ENCODE data around the gene CCDC69. TPM values are rescaled to one million over a fixed set of nuclear protein-coding genes. Genes with fewer than 3 reads are reported as not detected.

CCDC69 gene
- total and polyA plus RNA-seq, 2 donors (not counting 1 experiment from before 2014, with no cell fraction given) = 58.7 to 125 TPM

DNA sequence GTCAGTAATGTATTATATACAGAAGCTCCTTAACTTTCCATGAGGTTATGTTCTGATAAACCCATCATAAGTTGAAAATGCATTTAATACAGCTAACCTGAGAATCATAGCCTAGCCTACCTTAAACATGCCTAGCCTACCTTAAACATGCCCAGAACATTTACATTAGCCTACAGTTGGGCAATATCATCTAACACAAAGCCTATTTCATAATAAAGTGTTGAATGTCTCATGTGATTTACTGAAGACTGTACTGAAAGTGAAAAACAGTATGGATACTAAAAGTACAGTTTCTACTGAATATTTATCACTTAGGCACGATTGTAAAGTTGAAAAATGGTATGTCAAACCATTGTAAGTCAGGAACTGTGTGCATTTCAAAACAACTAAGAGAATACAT is 30.7 kb upstream of the CCDC69 start:
- H2AFZ ChIP-seq (ENCODE audit: insufficient read depth, low read depth, low read length, poor library complexity, severe bottlenecking) = no peak overlapping the region
- H3K9me3 ChIP-seq (ENCODE audit: control extremely low read depth in 1 of 3, control insufficient read depth in 2 of 3, insufficient read depth in 1 of 3, low read length in 2 of 3) = no peaks in the 10 kb centered on the region
- Mint-ChIP-seq H3K27me3 (no peaks in the 10 kb centered on the region), H3K4me1 (peaks cover 67% of the 10 kb centered on the region), H3K27ac (peak overlapping the region; percentile 88), H3K9me3 (ENCODE audit: insufficient read depth) (no peaks in the 10 kb centered on the region), H3K4me3 (peak overlapping the region; percentile 95)
- intact Hi-C loops (cut with micrococcal nuclease) = loop anchor here (5.0 to 10.0 kb wide), 3 partner anchors 518 to 1290 kb away; partner anchors contain the start of genes G3BP1, RBM22 and SLC26A2
- H3K27ac ChIP-seq (ENCODE audit: low read length in 2 of 2) = peak overlapping the region; percentile 14 to 90
- WGBS (ENCODE audit: insufficient coverage) = no CpG with 5 or more reads among the region's 1 CpG
- H3K4me2 ChIP-seq (replicated peaks; ENCODE audit: low read depth, low read length, poor library complexity, severe bottlenecking) = peak overlapping the region; percentile 83
- no peak for TF ChIP-seq EZH2 (IDR thresholded peaks at IDR 0.05; ENCODE audit: borderline replicate concordance, insufficient read depth, low read depth, low read length, poor library complexity, severe bottlenecking)
- TF ChIP-seq, protein P1, sequence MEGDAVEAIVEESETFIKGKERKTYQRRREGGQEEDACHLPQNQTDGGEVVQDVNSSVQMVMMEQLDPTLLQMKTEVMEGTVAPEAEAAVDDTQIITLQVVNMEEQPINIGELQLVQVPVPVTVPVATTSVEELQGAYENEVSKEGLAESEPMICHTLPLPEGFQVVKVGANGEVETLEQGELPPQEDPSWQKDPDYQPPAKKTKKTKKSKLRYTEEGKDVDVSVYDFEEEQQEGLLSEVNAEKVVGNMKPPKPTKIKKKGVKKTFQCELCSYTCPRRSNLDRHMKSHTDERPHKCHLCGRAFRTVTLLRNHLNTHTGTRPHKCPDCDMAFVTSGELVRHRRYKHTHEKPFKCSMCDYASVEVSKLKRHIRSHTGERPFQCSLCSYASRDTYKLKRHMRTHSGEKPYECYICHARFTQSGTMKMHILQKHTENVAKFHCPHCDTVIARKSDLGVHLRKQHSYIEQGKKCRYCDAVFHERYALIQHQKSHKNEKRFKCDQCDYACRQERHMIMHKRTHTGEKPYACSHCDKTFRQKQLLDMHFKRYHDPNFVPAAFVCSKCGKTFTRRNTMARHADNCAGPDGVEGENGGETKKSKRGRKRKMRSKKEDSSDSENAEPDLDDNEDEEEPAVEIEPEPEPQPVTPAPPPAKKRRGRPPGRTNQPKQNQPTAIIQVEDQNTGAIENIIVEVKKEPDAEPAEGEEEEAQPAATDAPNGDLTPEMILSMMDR (IDR thresholded peaks at IDR 0.05) = no peak
- DNase-seq = no peak
- no peak for ATAC-seq (ENCODE audit: low read depth)
- peak overlapping the region; percentile 74 to 96 (median 89) for H3K4me3 ChIP-seq (ENCODE audit: control extremely low read depth in 1 of 5, extremely low read depth in 1 of 5, insufficient read depth in 1 of 5, low read depth in 2 of 5, low read length in 4 of 5)
- peaks cover 0 to 26% of the 10 kb centered on the region in 2 experiments for H3K36me3 ChIP-seq (replicated peaks in 1 of 2; ENCODE audit: control extremely low read depth in 1 of 2, control insufficient read depth in 1 of 2, extremely low read depth in 1 of 2, insufficient read depth in 2 of 2, low read length in 1 of 2)
- ChIA-PET CTCF (interaction anchor here (0.7 to 3.6 kb wide), 8 partner anchors 12 to 128 kb away, joined by 3 to 33 read pairs (median 3); no protein-coding TSS in a partner anchor), POLR2A (interaction anchor here (1.0 to 3.6 kb wide), 2 partner anchors 42 to 99 kb away, joined by 3 to 53 read pairs; no protein-coding TSS in a partner anchor)
- H3K27me3 ChIP-seq (replicated peaks in 1 of 4; ENCODE audit: control extremely low read depth in 1 of 4, control insufficient read depth in 3 of 4, insufficient read depth in 4 of 4, low read length in 3 of 4) = no peaks in the 10 kb centered on the region
- H3K9ac ChIP-seq (ENCODE audit: low read length) = peak overlapping the region; percentile 85
- H4K20me1 ChIP-seq (ENCODE audit: control insufficient read depth, insufficient read depth, low read length, poor library complexity, severe bottlenecking) = peaks cover 24% of the 10 kb centered on the region
- peaks cover 63 to 70% of the 10 kb centered on the region in 2 donors for H3K4me1 ChIP-seq (ENCODE audit: control insufficient read depth in 2 of 2, insufficient read depth in 2 of 2, low read length in 2 of 2)
- peaks cover 67% of the 10 kb centered on the region for H3K79me2 ChIP-seq (ENCODE audit: control insufficient read depth, insufficient read depth, low read length)

GRCh38 chr5:151253605-151253950 is 29.7 kb upstream of the CCDC69 start:
- ATAC-seq (ENCODE audit: low read depth) (no peak), DNase-seq (no peak)
- Histone ChIP-seq H3K4me2 (replicated peaks; ENCODE audit: low read depth, low read length, poor library complexity, severe bottlenecking) (peak overlapping the region; percentile 83), H3K27me3 (replicated peaks in 1 of 4; ENCODE audit: control extremely low read depth in 1 of 4, control insufficient read depth in 3 of 4, insufficient read depth in 4 of 4, low read length in 3 of 4) (no peaks in the 10 kb centered on the region), H3K4me1 (ENCODE audit: control insufficient read depth in 2 of 2, insufficient read depth in 2 of 2, low read length in 2 of 2) (peaks cover 54 to 60% of the 10 kb centered on the region in 2 donors), H3K36me3 (replicated peaks in 1 of 2; ENCODE audit: control extremely low read depth in 1 of 2, control insufficient read depth in 1 of 2, extremely low read depth in 1 of 2, insufficient read depth in 2 of 2, low read length in 1 of 2) (peaks cover 0 to 16% of the 10 kb centered on the region in 2 experiments), H2AFZ (ENCODE audit: insufficient read depth, low read depth, low read length, poor library complexity, severe bottlenecking) (no peak overlapping the region), H3K79me2 (ENCODE audit: control insufficient read depth, insufficient read depth, low read length) (peaks cover 57% of the 10 kb centered on the region), H4K20me1 (ENCODE audit: control insufficient read depth, insufficient read depth, low read length, poor library complexity, severe bottlenecking) (peaks cover 14% of the 10 kb centered on the region), H3K9ac (ENCODE audit: low read length) (peak overlapping the region; percentile 85), H3K27ac (ENCODE audit: low read length in 2 of 2) (peak overlapping the region; percentile 70 to 77), H3K4me3 (ENCODE audit: control extremely low read depth in 1 of 5, extremely low read depth in 1 of 5, insufficient read depth in 1 of 5, low read depth in 2 of 5, low read length in 4 of 5) (peak overlapping the region; percentile 74 to 96 (median 89)), H3K9me3 (ENCODE audit: control extremely low read depth in 1 of 3, control insufficient read depth in 2 of 3, insufficient read depth in 1 of 3, low read length in 2 of 3) (no peaks in the 10 kb centered on the region)
- Mint-ChIP-seq H3K4me3 (peak overlapping the region; percentile 95), H3K27ac (peak overlapping the region; percentile 88), H3K4me1 (peaks cover 58% of the 10 kb centered on the region), H3K27me3 (no peaks in the 10 kb centered on the region), H3K9me3 (ENCODE audit: insufficient read depth) (no peaks in the 10 kb centered on the region)
- ChIA-PET CTCF (interaction anchor here (1.5 to 3.6 kb wide), 7 partner anchors 15 to 138 kb away, joined by 4 to 33 read pairs (median 7); no protein-coding TSS in a partner anchor), POLR2A (interaction anchor here (0.6 to 3.6 kb wide), 6 partner anchors 12 to 518 kb away, joined by 3 to 53 read pairs (median 3); partner anchors contain the start of gene G3BP1)
- TF ChIP-seq, protein P1 (IDR thresholded peaks at IDR 0.05) = no peak
- no peak for TF ChIP-seq EZH2 (IDR thresholded peaks at IDR 0.05; ENCODE audit: borderline replicate concordance, insufficient read depth, low read depth, low read length, poor library complexity, severe bottlenecking)
- intact Hi-C loops (cut with micrococcal nuclease) = loop anchor here (1.0 to 10.0 kb wide), 9 partner anchors 29 to 1289 kb away; partner anchors contain the start of genes CCDC69, CD74, DCTN4 and G3BP1
- 10% methylated on average over 4 of the region's 5 CpGs for WGBS (ENCODE audit: insufficient coverage)

Measured in B cell (primary cell).